Measurements from ENCODE around the gene NECTIN1.

NECTIN1 gene

DNA sequence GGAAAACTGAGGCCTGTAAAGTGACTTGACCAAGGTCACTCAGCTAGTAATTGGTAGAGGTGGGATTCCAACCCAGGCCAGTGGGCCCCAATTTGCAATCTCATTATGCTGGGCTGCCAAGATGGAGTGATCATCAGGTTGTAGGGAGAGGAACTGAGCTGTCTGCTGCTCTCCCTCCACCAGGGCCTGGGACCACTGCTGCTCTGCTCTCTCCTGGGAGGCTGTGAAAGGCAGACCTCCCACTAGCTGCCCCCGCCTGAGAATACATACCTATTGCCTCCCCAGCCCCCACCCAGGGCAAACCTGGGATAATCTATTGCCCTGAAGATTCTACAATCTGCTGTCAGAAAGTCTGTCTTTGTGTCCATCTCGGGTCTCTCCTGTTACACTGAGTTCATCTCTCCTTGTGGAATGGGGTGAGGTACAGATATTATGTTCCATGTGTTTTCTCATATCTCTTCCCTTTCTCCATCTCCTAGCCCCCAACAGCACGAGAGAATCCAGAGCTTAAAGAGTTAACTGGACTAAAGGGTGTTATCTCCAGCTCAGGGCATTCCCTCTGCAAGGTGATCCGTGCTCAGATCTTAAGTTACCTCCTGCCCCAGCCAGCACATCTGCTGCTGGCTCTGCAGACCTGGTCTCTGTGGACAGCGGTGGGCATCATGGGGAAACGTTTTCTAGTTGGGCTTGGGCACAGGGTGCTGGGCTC lies 5.6 kb downstream of the NECTIN1 start:
- no peak overlapping the region for H4K5ac ChIP-seq (ENCODE audit: low read length)
- no peak overlapping the region for H3K56ac ChIP-seq (ENCODE audit: low read length)
- H3K23ac ChIP-seq (ENCODE audit: low read length), result no peak overlapping the region
- peaks cover 67% of the 10 kb centered on the region for H3K79me2 ChIP-seq (ENCODE audit: control insufficient read depth, insufficient read depth, low read length)
- no peaks in the 10 kb centered on the region for H3K27me3 ChIP-seq (ENCODE audit: insufficient read depth, low read length, poor library complexity)
- no peak overlapping the region for H3K4me3 ChIP-seq (ENCODE audit: low read length)
- no peak overlapping the region for H3K27ac ChIP-seq (ENCODE audit: low read depth, low read length)
- no peak for DNase-seq
- H2BK120ac ChIP-seq (ENCODE audit: low read depth, low read length), result no peak overlapping the region
- H3K18ac ChIP-seq (ENCODE audit: low read length), result no peak overlapping the region
- H4K8ac ChIP-seq (ENCODE audit: low read depth, low read length), result no peak overlapping the region
- H2BK15ac ChIP-seq (replicated peaks; ENCODE audit: low read depth), result no peak overlapping the region
- H2BK5ac ChIP-seq (ENCODE audit: low read length), result no peak overlapping the region
- peaks cover 39% of the 10 kb centered on the region for H3K79me1 ChIP-seq (ENCODE audit: low read length)
- no peak overlapping the region for H2AK5ac ChIP-seq (ENCODE audit: low read length)
- H3K4me1 ChIP-seq (ENCODE audit: control insufficient read depth, low read depth, low read length), result peaks cover 9% of the 10 kb centered on the region
- no peak overlapping the region for H3K9ac ChIP-seq (ENCODE audit: low read length)
- no peak overlapping the region for H3K4ac ChIP-seq (ENCODE audit: low read depth, low read length)
- no peak overlapping the region for H3K4me2 ChIP-seq (ENCODE audit: low read length)
- H3K36me3 ChIP-seq (ENCODE audit: control insufficient read depth, insufficient read depth, low read length), result no peaks in the 10 kb centered on the region
- no CpG with 5 or more reads among the region's 6 CpGs for WGBS (ENCODE audit: extremely low coverage, insufficient coverage, low lambda C conversion rate)

DNA sequence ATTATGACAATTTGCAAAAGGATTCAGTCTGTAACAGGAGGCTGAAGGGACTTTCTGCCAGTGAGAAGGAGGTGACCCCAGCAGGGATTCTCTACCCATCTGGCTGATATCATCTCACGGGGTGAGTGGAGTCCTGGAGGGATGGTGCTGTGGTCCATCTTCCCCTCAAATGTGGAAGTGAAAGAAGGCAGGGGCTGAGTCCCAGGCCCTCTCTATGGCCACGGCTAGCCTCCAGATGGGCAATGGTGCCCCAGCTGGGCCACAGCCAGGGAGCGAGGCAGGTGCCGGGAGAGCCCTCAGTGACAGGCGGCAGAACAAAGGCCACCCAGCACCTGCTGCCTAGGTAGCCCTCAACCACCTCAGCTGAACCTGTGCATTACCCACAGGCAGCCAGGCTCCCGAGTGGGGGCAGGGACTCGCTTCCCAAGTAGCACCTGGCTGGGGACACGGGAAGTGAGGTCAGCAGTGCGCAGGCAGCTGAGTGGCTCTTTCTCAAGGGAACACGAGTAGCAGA lies 6.7 kb downstream of the NECTIN1 start:
- Histone ChIP-seq H3K56ac (ENCODE audit: low read length) (no peak overlapping the region), H3K4me2 (ENCODE audit: low read length) (no peak overlapping the region), H3K27me3 (ENCODE audit: insufficient read depth, low read length, poor library complexity) (no peaks in the 10 kb centered on the region), H2AK5ac (ENCODE audit: low read length) (no peak overlapping the region), H3K27ac (ENCODE audit: low read depth, low read length) (no peak overlapping the region), H3K4ac (ENCODE audit: low read depth, low read length) (no peak overlapping the region), H4K8ac (ENCODE audit: low read depth, low read length) (no peak overlapping the region), H3K36me3 (ENCODE audit: control insufficient read depth, insufficient read depth, low read length) (no peaks in the 10 kb centered on the region), H3K79me2 (ENCODE audit: control insufficient read depth, insufficient read depth, low read length) (peaks cover 66% of the 10 kb centered on the region), H3K4me3 (ENCODE audit: low read length) (no peak overlapping the region), H2BK120ac (ENCODE audit: low read depth, low read length) (no peak overlapping the region), H2BK5ac (ENCODE audit: low read length) (no peak overlapping the region), H3K23ac (ENCODE audit: low read length) (no peak overlapping the region), H3K18ac (ENCODE audit: low read length) (no peak overlapping the region), H2BK15ac (replicated peaks; ENCODE audit: low read depth) (no peak overlapping the region), H3K4me1 (ENCODE audit: control insufficient read depth, low read depth, low read length) (peaks cover 9% of the 10 kb centered on the region), H3K79me1 (ENCODE audit: low read length) (peaks cover 40% of the 10 kb centered on the region), H3K9ac (ENCODE audit: low read length) (no peak overlapping the region), H4K5ac (ENCODE audit: low read length) (no peak overlapping the region)
- WGBS (ENCODE audit: extremely low coverage, insufficient coverage, low lambda C conversion rate), result no CpG with 5 or more reads among the region's 10 CpGs
- no peak for DNase-seq

DNA sequence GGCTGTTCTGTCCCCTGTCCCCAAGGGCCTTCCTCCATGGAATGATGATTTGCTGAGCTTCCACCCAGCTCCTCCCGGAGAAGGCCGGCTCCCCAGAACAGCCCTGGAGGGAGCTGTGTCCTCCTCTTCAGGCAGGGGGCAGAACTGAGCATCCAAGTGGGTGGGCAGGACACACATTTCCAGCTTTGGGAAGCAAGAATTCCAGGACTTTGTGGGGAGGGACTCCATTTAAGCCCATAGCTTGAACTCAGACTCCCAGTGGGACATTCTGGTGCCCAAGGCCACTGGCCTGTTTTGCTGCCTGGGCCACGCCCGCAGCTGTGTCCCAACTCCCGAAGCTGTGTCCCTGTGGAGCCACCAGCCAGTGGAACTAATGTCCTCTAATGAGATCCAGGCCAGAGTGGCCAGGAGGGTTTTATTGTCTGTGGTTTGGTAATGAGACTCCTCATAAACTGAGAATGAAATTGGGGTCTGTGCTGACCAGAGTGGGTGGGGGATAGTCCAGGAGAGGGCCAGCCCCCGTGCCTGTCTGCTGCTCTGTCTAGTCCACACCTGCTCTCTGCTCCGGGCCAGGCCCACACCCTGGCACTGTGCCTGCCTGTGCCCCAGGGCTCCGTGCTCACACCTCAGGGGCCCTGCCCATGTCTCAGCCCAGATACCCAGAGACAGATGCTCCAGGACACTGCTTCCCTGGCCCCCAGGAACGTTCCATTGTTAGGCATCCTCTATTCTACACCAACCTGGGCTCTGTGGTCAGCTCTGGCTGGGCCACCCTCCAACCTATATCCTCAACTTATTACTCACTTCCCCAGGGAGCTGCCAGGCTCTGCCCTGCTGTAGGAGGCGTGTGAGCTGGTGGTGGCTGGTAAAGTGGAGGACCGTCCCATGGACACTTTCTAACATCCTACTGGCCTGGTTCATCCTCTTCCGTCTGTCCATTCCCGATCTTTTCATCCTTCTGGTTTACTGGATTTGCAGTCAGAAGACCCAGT lies 7.6 kb downstream of the NECTIN1 start:
- H3K4ac ChIP-seq (ENCODE audit: low read depth, low read length), result no peak overlapping the region
- H4K5ac ChIP-seq (ENCODE audit: low read length), result no peak overlapping the region
- no peak overlapping the region for H2BK5ac ChIP-seq (ENCODE audit: low read length)
- H3K4me2 ChIP-seq (ENCODE audit: low read length), result no peak overlapping the region
- H3K4me3 ChIP-seq (ENCODE audit: low read length), result no peak overlapping the region
- H2BK120ac ChIP-seq (ENCODE audit: low read depth, low read length), result no peak overlapping the region
- H3K79me1 ChIP-seq (ENCODE audit: low read length), result peaks cover 40% of the 10 kb centered on the region
- H2BK15ac ChIP-seq (replicated peaks; ENCODE audit: low read depth), result no peak overlapping the region
- no peak overlapping the region for H3K9ac ChIP-seq (ENCODE audit: low read length)
- H3K27ac ChIP-seq (ENCODE audit: low read depth, low read length), result no peak overlapping the region
- H2AK5ac ChIP-seq (ENCODE audit: low read length), result no peak overlapping the region
- WGBS (ENCODE audit: extremely low coverage, insufficient coverage, low lambda C conversion rate), result no CpG with 5 or more reads among the region's 13 CpGs
- H3K27me3 ChIP-seq (ENCODE audit: insufficient read depth, low read length, poor library complexity), result no peaks in the 10 kb centered on the region
- H3K18ac ChIP-seq (ENCODE audit: low read length), result no peak overlapping the region
- no peaks in the 10 kb centered on the region for H3K36me3 ChIP-seq (ENCODE audit: control insufficient read depth, insufficient read depth, low read length)
- no peak overlapping the region for H3K23ac ChIP-seq (ENCODE audit: low read length)
- peak; percentile 75 for DNase-seq
- H3K4me1 ChIP-seq (ENCODE audit: control insufficient read depth, low read depth, low read length), result peaks cover 5% of the 10 kb centered on the region
- peaks cover 64% of the 10 kb centered on the region for H3K79me2 ChIP-seq (ENCODE audit: control insufficient read depth, insufficient read depth, low read length)
- H4K8ac ChIP-seq (ENCODE audit: low read depth, low read length), result no peak overlapping the region
- no peak overlapping the region for H3K56ac ChIP-seq (ENCODE audit: low read length)

DNA sequence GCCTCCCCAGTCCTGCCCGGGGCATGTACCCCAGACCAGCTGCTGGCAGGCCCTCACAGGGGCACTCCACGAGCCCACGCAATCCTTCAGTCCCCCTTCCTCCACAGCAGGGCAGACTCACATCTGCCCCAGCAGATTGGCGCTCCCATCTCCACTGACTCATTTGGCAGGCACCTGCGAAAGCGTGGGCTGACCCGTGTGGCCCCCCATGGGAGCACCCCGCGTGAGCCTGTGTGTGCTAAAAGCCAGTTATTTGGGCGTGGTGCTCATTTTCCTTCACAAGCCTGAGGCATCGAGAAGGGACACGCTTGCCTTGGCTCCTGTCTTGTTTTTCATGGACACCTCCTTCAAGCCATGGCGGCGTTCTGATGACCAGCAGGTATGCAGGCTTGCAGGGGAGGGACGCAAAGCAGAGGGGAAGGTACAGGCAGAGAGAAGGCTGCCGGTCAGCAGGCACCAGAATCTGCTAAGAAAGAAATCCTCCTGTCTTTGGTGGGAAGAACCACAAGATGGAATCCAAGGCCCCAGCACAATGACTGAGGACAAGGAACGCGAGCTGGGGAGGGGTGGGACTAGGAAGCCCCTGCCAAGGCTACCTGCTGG lies 8.6 kb downstream of the NECTIN1 start:
- Histone ChIP-seq H3K27ac (ENCODE audit: low read depth, low read length) (no peak overlapping the region), H3K4me3 (ENCODE audit: low read length) (no peak overlapping the region), H3K4me1 (ENCODE audit: control insufficient read depth, low read depth, low read length) (no peaks in the 10 kb centered on the region), H3K4ac (ENCODE audit: low read depth, low read length) (no peak overlapping the region), H3K79me2 (ENCODE audit: control insufficient read depth, insufficient read depth, low read length) (peaks cover 65% of the 10 kb centered on the region), H3K27me3 (ENCODE audit: insufficient read depth, low read length, poor library complexity) (no peaks in the 10 kb centered on the region), H3K79me1 (ENCODE audit: low read length) (peaks cover 42% of the 10 kb centered on the region), H3K23ac (ENCODE audit: low read length) (no peak overlapping the region), H4K8ac (ENCODE audit: low read depth, low read length) (no peak overlapping the region), H3K18ac (ENCODE audit: low read length) (no peak overlapping the region), H3K9ac (ENCODE audit: low read length) (no peak overlapping the region), H2AK5ac (ENCODE audit: low read length) (no peak overlapping the region), H3K4me2 (ENCODE audit: low read length) (no peak overlapping the region), H2BK120ac (ENCODE audit: low read depth, low read length) (no peak overlapping the region), H3K56ac (ENCODE audit: low read length) (no peak overlapping the region), H3K36me3 (ENCODE audit: control insufficient read depth, insufficient read depth, low read length) (no peaks in the 10 kb centered on the region), H2BK15ac (replicated peaks; ENCODE audit: low read depth) (no peak overlapping the region), H2BK5ac (ENCODE audit: low read length) (no peak overlapping the region), H4K5ac (ENCODE audit: low read length) (no peak overlapping the region)
- WGBS (ENCODE audit: extremely low coverage, insufficient coverage, low lambda C conversion rate), result no CpG with 5 or more reads among the region's 18 CpGs
- DNase-seq, result no peak

DNA sequence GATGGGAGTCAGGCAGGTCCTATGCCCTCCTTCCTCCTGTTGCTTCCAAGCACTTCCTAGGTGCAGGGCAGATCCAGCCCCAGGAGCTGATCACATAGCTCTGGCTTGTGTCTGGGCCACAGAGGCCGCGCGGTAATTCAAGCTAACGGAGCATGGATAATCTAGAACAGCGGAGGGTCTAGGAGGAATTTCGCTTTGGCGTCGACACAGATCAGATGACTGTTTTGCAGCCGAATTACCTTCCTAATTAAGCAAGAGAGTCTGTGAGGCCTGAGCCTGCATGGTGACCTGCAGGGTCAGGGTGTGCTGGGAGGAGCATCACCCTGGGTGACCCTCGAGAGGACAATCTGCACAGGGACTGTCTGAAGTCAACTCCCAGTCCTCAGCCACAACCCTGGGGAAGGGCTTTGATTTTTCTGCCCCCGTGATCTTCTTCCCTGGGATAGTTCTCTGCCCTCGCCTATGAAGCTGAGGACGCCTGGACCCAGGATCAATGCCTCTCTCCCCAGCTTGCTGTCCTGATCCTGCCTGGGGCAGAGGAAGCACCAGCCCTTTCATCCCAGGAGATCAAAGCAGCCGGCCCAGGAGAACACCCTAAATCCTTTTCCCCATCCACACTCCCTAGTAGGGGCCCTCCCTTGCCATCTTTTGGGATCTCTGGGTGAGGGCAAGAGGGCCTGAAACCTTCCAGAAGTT lies 11.0 kb downstream of the NECTIN1 start:
- Histone ChIP-seq H2AK5ac (ENCODE audit: low read length) (no peak overlapping the region), H3K56ac (ENCODE audit: low read length) (peak overlapping the region; percentile 25), H3K18ac (ENCODE audit: low read length) (no peak overlapping the region), H2BK15ac (replicated peaks; ENCODE audit: low read depth) (no peak overlapping the region), H4K5ac (ENCODE audit: low read length) (no peak overlapping the region), H4K8ac (ENCODE audit: low read depth, low read length) (no peak overlapping the region), H2BK5ac (ENCODE audit: low read length) (no peak overlapping the region), H3K9ac (ENCODE audit: low read length) (no peak overlapping the region), H3K27me3 (ENCODE audit: insufficient read depth, low read length, poor library complexity) (no peaks in the 10 kb centered on the region), H3K36me3 (ENCODE audit: control insufficient read depth, insufficient read depth, low read length) (no peaks in the 10 kb centered on the region), H3K27ac (ENCODE audit: low read depth, low read length) (no peak overlapping the region), H2BK120ac (ENCODE audit: low read depth, low read length) (no peak overlapping the region), H3K79me2 (ENCODE audit: control insufficient read depth, insufficient read depth, low read length) (peaks cover 50% of the 10 kb centered on the region), H3K4me1 (ENCODE audit: control insufficient read depth, low read depth, low read length) (peaks cover 13% of the 10 kb centered on the region), H3K23ac (ENCODE audit: low read length) (no peak overlapping the region), H3K4me3 (ENCODE audit: low read length) (no peak overlapping the region), H3K4ac (ENCODE audit: low read depth, low read length) (no peak overlapping the region), H3K4me2 (ENCODE audit: low read length) (no peak overlapping the region), H3K79me1 (ENCODE audit: low read length) (peaks cover 35% of the 10 kb centered on the region)
- no CpG with 5 or more reads among the region's 14 CpGs for WGBS (ENCODE audit: extremely low coverage, insufficient coverage, low lambda C conversion rate)
- no peak for DNase-seq

All from mesendoderm (in vitro differentiated cells).